Right lobe of liver (tissue), 4 donors: ENCODE results near the gene GALNT11.

Source experiments
- CTCF ChIP-seq, 4 donors: fragments of 200-600 bp in 3 of 4; fragments of 450-650 bp in 1 of 4; IDR thresholded peaks; one replicate each; pipeline versions ENCODE4 v1.5.1 to v1.8.0; 2016 to 2022; ENCODE audit warnings: antibody characterized with exemption in 4 of 4, mild to moderate bottlenecking in 2 of 4
- POLR2A ChIP-seq: fragments of 450-650 bp; IDR thresholded peaks from one replicate; pipeline ENCODE4 v1.6.1; 2017; ENCODE audit warnings: antibody characterized with exemption, mild to moderate bottlenecking
- donor health status: DM: no; HTN: no; CAD: no.
- donor health status: DM: no; HTN: no; CAD: no.
- donor health status: DM: no; HTN: yes; CAD: no.

- TF ChIP-seq POLR2A, result no peak
- TF ChIP-seq CTCF (IDR thresholded peaks at IDR 0.05), result no peak
Observed at GRCh38 chr7:152073352-152073751, 47.9 kb downstream of the GALNT11 start.
